Measurements from ENCODE around the gene LTBP1. TPM values are rescaled to one million over a fixed set of nuclear protein-coding genes. Genes with fewer than 3 reads are reported as not detected.

Gene LTBP1
- total and polyA plus RNA-seq, 2 donors (not counting 1 experiment from before 2014, with no cell fraction given), result 0.69 TPM; not detected in 1

- Mint-ChIP-seq H3K9me3 (ENCODE audit: insufficient read depth) (peaks cover 10% of the 10 kb centered on the region), H3K27ac (no peak overlapping the region), H3K4me3 (no peak overlapping the region), H3K4me1 (no peaks in the 10 kb centered on the region), H3K27me3 (no peaks in the 10 kb centered on the region)
- no peak overlapping the region for H3K4me2 ChIP-seq (replicated peaks; ENCODE audit: low read depth, low read length, poor library complexity, severe bottlenecking)
- H3K27ac ChIP-seq (ENCODE audit: low read length in 2 of 2), result no peak overlapping the region
- DNase-seq, result no peak
- H3K27me3 ChIP-seq (replicated peaks in 1 of 4; ENCODE audit: control extremely low read depth in 1 of 4, control insufficient read depth in 3 of 4, insufficient read depth in 4 of 4, low read length in 3 of 4), result no peaks in the 10 kb centered on the region
- no peaks in the 10 kb centered on the region for H4K20me1 ChIP-seq (ENCODE audit: control insufficient read depth, insufficient read depth, low read length, poor library complexity, severe bottlenecking)
- no peak for TF ChIP-seq CTCF (IDR thresholded peaks at IDR 0.05)
- no peak for TF ChIP-seq EZH2 (IDR thresholded peaks at IDR 0.05; ENCODE audit: borderline replicate concordance, insufficient read depth, low read depth, low read length, poor library complexity, severe bottlenecking)
- no peaks in the 10 kb centered on the region for H3K36me3 ChIP-seq (replicated peaks in 1 of 2; ENCODE audit: control extremely low read depth in 1 of 2, control insufficient read depth in 1 of 2, extremely low read depth in 1 of 2, insufficient read depth in 2 of 2, low read length in 1 of 2)
- POLR2A ChIA-PET, result no interaction called here
- no peak for ATAC-seq (ENCODE audit: low read depth)
- WGBS (ENCODE audit: insufficient coverage), result 90% methylated on average over 2 of the region's 8 CpGs
- no peak overlapping the region for H3K4me3 ChIP-seq (ENCODE audit: control extremely low read depth in 1 of 5, extremely low read depth in 1 of 5, insufficient read depth in 1 of 5, low read depth in 2 of 5, low read length in 4 of 5)
- no peaks in the 10 kb centered on the region for H3K79me2 ChIP-seq (ENCODE audit: control insufficient read depth, insufficient read depth, low read length)
- H2AFZ ChIP-seq (ENCODE audit: insufficient read depth, low read depth, low read length, poor library complexity, severe bottlenecking), result no peak overlapping the region
- H3K9ac ChIP-seq (ENCODE audit: low read length), result no peak overlapping the region
- intact Hi-C loops (cut with micrococcal nuclease), result no loop called here
- CTCF ChIA-PET, result no interaction called here
- no peaks in the 10 kb centered on the region for H3K4me1 ChIP-seq (ENCODE audit: control insufficient read depth in 2 of 2, insufficient read depth in 2 of 2, low read length in 2 of 2)
- peaks cover 3 to 22% (median 15%) of the 10 kb centered on the region in 3 donors for H3K9me3 ChIP-seq (ENCODE audit: control extremely low read depth in 1 of 3, control insufficient read depth in 2 of 3, insufficient read depth in 1 of 3, low read length in 2 of 3)
Measured at GRCh38 chr2:33354981-33355380, 408.2 kb downstream of the LTBP1 start.

- no peak for TF ChIP-seq CTCF (IDR thresholded peaks at IDR 0.05)
- no peak for TF ChIP-seq EZH2 (IDR thresholded peaks at IDR 0.05; ENCODE audit: borderline replicate concordance, insufficient read depth, low read depth, low read length, poor library complexity, severe bottlenecking)
- intact Hi-C loops (cut with micrococcal nuclease), result no loop called here
- H3K27ac ChIP-seq (ENCODE audit: low read length in 2 of 2), result no peak overlapping the region
Measured at GRCh38 chr2:33358878-33359277, 412.1 kb downstream of the LTBP1 start.

More at GRCh38 chr2:33358878-33359277, 412.1 kb downstream of the LTBP1 start:
- no peak overlapping the region for H3K9ac ChIP-seq (ENCODE audit: low read length)
- peaks cover 3 to 22% (median 15%) of the 10 kb centered on the region in 3 donors for H3K9me3 ChIP-seq (ENCODE audit: control extremely low read depth in 1 of 3, control insufficient read depth in 2 of 3, insufficient read depth in 1 of 3, low read length in 2 of 3)
- no peak for ATAC-seq (ENCODE audit: low read depth)
- no peak overlapping the region for H3K4me2 ChIP-seq (replicated peaks; ENCODE audit: low read depth, low read length, poor library complexity, severe bottlenecking)
- no peaks in the 10 kb centered on the region for H3K79me2 ChIP-seq (ENCODE audit: control insufficient read depth, insufficient read depth, low read length)
- Mint-ChIP-seq H3K27me3 (no peaks in the 10 kb centered on the region), H3K4me1 (no peaks in the 10 kb centered on the region), H3K9me3 (ENCODE audit: insufficient read depth) (peaks cover 10% of the 10 kb centered on the region), H3K27ac (no peak overlapping the region), H3K4me3 (no peak overlapping the region)
- ChIA-PET POLR2A (no interaction called here), CTCF (interaction anchor here (1.0 to 1.6 kb wide), 2 partner anchors 13 to 224 kb away, joined by 3 to 4 read pairs; no protein-coding TSS in a partner anchor)
- no peaks in the 10 kb centered on the region for H3K36me3 ChIP-seq (replicated peaks in 1 of 2; ENCODE audit: control extremely low read depth in 1 of 2, control insufficient read depth in 1 of 2, extremely low read depth in 1 of 2, insufficient read depth in 2 of 2, low read length in 1 of 2)
- no peak for DNase-seq
- H4K20me1 ChIP-seq (ENCODE audit: control insufficient read depth, insufficient read depth, low read length, poor library complexity, severe bottlenecking), result no peaks in the 10 kb centered on the region
- H3K4me1 ChIP-seq (ENCODE audit: control insufficient read depth in 2 of 2, insufficient read depth in 2 of 2, low read length in 2 of 2), result no peaks in the 10 kb centered on the region
- no peak overlapping the region for H2AFZ ChIP-seq (ENCODE audit: insufficient read depth, low read depth, low read length, poor library complexity, severe bottlenecking)
- no peak overlapping the region for H3K4me3 ChIP-seq (ENCODE audit: control extremely low read depth in 1 of 5, extremely low read depth in 1 of 5, insufficient read depth in 1 of 5, low read depth in 2 of 5, low read length in 4 of 5)
- H3K27me3 ChIP-seq (replicated peaks in 1 of 4; ENCODE audit: control extremely low read depth in 1 of 4, control insufficient read depth in 3 of 4, insufficient read depth in 4 of 4, low read length in 3 of 4), result no peaks in the 10 kb centered on the region
- WGBS (ENCODE audit: insufficient coverage), result 93% methylated on average over 6 of the region's 6 CpGs
